H54 (cell line): Measurements from ENCODE around the gene MOK.

Experiments
- DNase-seq: peaks from one replicate; pipeline ENCODE4 v3.0.0; 2011; ENCODE audit warnings: low spot score, mixed read lengths; ENCODE audit not compliant: insufficient read length
- FAIRE-seq: peaks from 3 replicates; lab custom pipeline; 2011; peaks lifted over from hg19 to GRCh38; lab: Jason Lieb, UNC
- POLR2A ChIP-seq: IDR thresholded peaks from 2 replicates; pipeline ENCODE4 v1.6.1; 2011; ENCODE audit warnings: low read depth, mild to moderate bottlenecking, low read length

MOK gene

GRCh38 chr14:102283631-102284129, 21.3 kb downstream of the MOK start:
- TF ChIP-seq POLR2A = no peak
- no peak for DNase-seq
- FAIRE-seq = no peak

GRCh38 chr14:102282751-102283465, 22.1 kb downstream of the MOK start:
- FAIRE-seq (no peak), DNase-seq (no peak)
- TF ChIP-seq POLR2A = no peak

- DNase-seq (peak; percentile 73), FAIRE-seq (peak; percentile 91)
- TF ChIP-seq POLR2A = no peak
Observed at GRCh38 chr14:102280376-102280962, 24.5 kb downstream of the MOK start.

GRCh38 chr14:102279688-102280348, 25.1 kb downstream of the MOK start:
- FAIRE-seq = peak; percentile 95
- no peak; the same call in 1 of the 2 replicates for TF ChIP-seq POLR2A
- peak; percentile 71 for DNase-seq

GRCh38 chr14:102279282-102279681, 25.7 kb downstream of the MOK start:
- FAIRE-seq = no peak

GRCh38 chr14:102278631-102278935, 26.4 kb downstream of the MOK start:
- FAIRE-seq = no peak
- no peak for TF ChIP-seq POLR2A
- DNase-seq = no peak

More at GRCh38 chr14:102279282-102279681, 25.7 kb downstream of the MOK start:
- no peak for DNase-seq
- TF ChIP-seq POLR2A = no peak

- no peak for FAIRE-seq
- DNase-seq = no peak
- TF ChIP-seq POLR2A = no peak
Observed at GRCh38 chr14:102277874-102278630, 26.9 kb downstream of the MOK start.

- no peak for DNase-seq
- no peak for TF ChIP-seq POLR2A
- FAIRE-seq = no peak
Observed at GRCh38 chr14:102275866-102276265, 29.1 kb downstream of the MOK start.

- DNase-seq (no peak), FAIRE-seq (peak; percentile 78)
- no peak for TF ChIP-seq POLR2A
Observed at GRCh38 chr14:102272392-102272791, 32.6 kb downstream of the MOK start.

- FAIRE-seq (no peak), DNase-seq (no peak)
- no peak for TF ChIP-seq POLR2A
Observed at GRCh38 chr14:102264775-102265174, 40.2 kb downstream of the MOK start.

- FAIRE-seq = peak; percentile 53
Observed at GRCh38 chr14:102264355-102264754, 40.6 kb downstream of the MOK start.

GRCh38 chr14:102262929-102263462, 42.0 kb downstream of the MOK start:
- peak; percentile 90 for FAIRE-seq
- TF ChIP-seq POLR2A = no peak
- DNase-seq = peak; percentile 27

More at GRCh38 chr14:102264355-102264754, 40.6 kb downstream of the MOK start:
- TF ChIP-seq POLR2A = no peak
- DNase-seq = no peak

GRCh38 chr14:102258136-102258535, 46.8 kb downstream of the MOK start:
- no peak for DNase-seq
- no peak for TF ChIP-seq POLR2A
- FAIRE-seq = no peak
